Colonic mucosa (tissue), 4 donors: Measurements from ENCODE around the gene OBI1. TPM values are rescaled to one million over a fixed set of nuclear protein-coding genes. Genes with fewer than 3 reads are reported as not detected.

Experiments
- DNase-seq: peaks from one replicate; pipeline ENCODE4 v3.0.0-alpha.2; 2020
- H3K27ac ChIP-seq: fragments of 200-600 bp; one replicate; pipeline ENCODE4 v1.8.0; 2021
- H3K27me3 ChIP-seq: fragments of 200-600 bp; one replicate; pipeline ENCODE4 v1.8.0; 2021
- H3K36me3 ChIP-seq: fragments of 200-600 bp; one replicate; pipeline ENCODE4 v1.8.0; 2021
- H3K4me1 ChIP-seq: fragments of 200-600 bp; one replicate; pipeline ENCODE4 v1.8.0; 2021; ENCODE audit warnings: mild to moderate bottlenecking
- H3K4me3 ChIP-seq: fragments of 200-600 bp; one replicate; pipeline ENCODE4 v1.8.0; 2021
- H3K9ac ChIP-seq, 2 donors: one replicate each; pipeline ENCODE4 v1.7.0; 2013; ENCODE audit warnings: control low read depth in 2 of 2, low read depth in 2 of 2, low read length in 2 of 2
- H3K9me3 ChIP-seq: fragments of 200-600 bp; one replicate; pipeline ENCODE4 v1.8.0; 2021
- intact Hi-C: fragments of 100-400 bp; cut with DNase I; formaldehyde crosslinking; loops from one replicate; pipeline ENCODE4 v1.14.1; 2022
- total RNA-seq, 2 donors: library from RNA; stranded (reverse); fragmentation: NEBNext Ultra II Directional in 1 of 2; extraction: Animal tissue kit (Norgen Biotek cat#: 25700) in 1 of 2; gene quantifications; one replicate each; pipeline ENCODE4 v1.2.1, GENCODE V29; 2021
- TF ChIP-seq, protein P1 (sequence below): fragments of 200-600 bp; IDR thresholded peaks from one replicate; pipeline ENCODE4 v1.8.0; 2022; ENCODE audit warnings: antibody characterized with exemption, mild to moderate bottlenecking
- donor health status: healthy.
- donor health status: DM: no; HTN: no; CAD: no.
- donor health status: DM: no; HTN: no; CAD: no.

The OBI1 gene
- total RNA-seq, 2 donors from 2014 or later: 6.8 to 8.0 TPM

GRCh38 chr13:78686461-78686860, 27.5 kb upstream of the OBI1 start:
- H3K27me3 ChIP-seq: no peaks in the 10 kb centered on the region
- H3K4me1 ChIP-seq: no peaks in the 10 kb centered on the region
- no peaks in the 10 kb centered on the region for H3K36me3 ChIP-seq
- no peak overlapping the region for H3K27ac ChIP-seq
- H3K4me3 ChIP-seq: no peak overlapping the region
- H3K9me3 ChIP-seq: no peaks in the 10 kb centered on the region
- DNase-seq: no peak
- H3K9ac ChIP-seq: no peak overlapping the region
- TF ChIP-seq, protein P1, sequence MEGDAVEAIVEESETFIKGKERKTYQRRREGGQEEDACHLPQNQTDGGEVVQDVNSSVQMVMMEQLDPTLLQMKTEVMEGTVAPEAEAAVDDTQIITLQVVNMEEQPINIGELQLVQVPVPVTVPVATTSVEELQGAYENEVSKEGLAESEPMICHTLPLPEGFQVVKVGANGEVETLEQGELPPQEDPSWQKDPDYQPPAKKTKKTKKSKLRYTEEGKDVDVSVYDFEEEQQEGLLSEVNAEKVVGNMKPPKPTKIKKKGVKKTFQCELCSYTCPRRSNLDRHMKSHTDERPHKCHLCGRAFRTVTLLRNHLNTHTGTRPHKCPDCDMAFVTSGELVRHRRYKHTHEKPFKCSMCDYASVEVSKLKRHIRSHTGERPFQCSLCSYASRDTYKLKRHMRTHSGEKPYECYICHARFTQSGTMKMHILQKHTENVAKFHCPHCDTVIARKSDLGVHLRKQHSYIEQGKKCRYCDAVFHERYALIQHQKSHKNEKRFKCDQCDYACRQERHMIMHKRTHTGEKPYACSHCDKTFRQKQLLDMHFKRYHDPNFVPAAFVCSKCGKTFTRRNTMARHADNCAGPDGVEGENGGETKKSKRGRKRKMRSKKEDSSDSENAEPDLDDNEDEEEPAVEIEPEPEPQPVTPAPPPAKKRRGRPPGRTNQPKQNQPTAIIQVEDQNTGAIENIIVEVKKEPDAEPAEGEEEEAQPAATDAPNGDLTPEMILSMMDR: no peak
- intact Hi-C loops: no loop called here

DNA sequence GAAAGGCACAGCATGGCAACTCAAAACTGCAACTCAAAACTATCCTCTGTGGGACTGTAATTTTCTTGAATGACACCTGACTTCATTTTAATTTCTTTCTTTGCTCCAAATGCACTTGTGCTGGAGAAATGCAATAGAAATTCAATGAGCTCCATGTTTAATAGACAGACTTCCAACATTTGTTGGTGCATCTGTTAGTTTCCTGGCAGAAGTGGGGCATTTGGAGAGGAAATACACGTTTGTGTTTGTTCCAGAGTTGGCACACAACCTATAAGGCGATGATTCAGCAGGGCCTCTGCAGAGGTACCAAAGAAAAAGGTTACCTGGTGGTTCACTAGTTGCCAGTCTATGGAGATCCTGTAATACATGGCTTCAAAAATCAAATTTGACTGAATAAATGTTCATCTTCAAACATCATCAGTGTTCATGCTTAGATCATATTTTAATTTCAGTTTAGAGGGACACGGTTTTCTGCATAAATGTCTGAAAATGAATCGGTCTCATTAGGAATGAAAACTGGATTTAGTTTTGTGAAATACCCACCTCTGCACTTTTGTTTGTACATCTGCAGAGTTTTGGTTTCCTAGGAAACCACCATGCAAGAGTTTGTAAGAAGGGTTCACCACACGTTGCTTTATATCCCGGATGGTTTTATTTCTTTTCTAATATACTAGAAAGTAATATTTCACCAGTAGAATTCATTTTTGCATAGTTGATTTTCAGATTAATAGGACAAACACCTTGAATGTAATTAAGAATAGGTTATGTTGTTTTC, 21.8 kb upstream of the OBI1 start:
- Histone ChIP-seq H3K36me3 (no peaks in the 10 kb centered on the region), H3K27ac (no peak overlapping the region), H3K4me3 (no peak overlapping the region), H3K9ac (no peak overlapping the region), H3K27me3 (no peaks in the 10 kb centered on the region), H3K4me1 (no peaks in the 10 kb centered on the region), H3K9me3 (no peaks in the 10 kb centered on the region)
- no peak for DNase-seq
- TF ChIP-seq, protein P1: no peak
- intact Hi-C loops: no loop called here

- no peaks in the 10 kb centered on the region for H3K27me3 ChIP-seq
- H3K9me3 ChIP-seq: no peaks in the 10 kb centered on the region
- no peak overlapping the region for H3K9ac ChIP-seq
- TF ChIP-seq, protein P1: no peak
- H3K4me3 ChIP-seq: no peak overlapping the region
- no peaks in the 10 kb centered on the region for H3K36me3 ChIP-seq
- H3K27ac ChIP-seq: no peak overlapping the region
- intact Hi-C loops: no loop called here
- no peaks in the 10 kb centered on the region for H3K4me1 ChIP-seq
- DNase-seq: no peak
Observed at GRCh38 chr13:78680115-78680561, 21.2 kb upstream of the OBI1 start.

DNA sequence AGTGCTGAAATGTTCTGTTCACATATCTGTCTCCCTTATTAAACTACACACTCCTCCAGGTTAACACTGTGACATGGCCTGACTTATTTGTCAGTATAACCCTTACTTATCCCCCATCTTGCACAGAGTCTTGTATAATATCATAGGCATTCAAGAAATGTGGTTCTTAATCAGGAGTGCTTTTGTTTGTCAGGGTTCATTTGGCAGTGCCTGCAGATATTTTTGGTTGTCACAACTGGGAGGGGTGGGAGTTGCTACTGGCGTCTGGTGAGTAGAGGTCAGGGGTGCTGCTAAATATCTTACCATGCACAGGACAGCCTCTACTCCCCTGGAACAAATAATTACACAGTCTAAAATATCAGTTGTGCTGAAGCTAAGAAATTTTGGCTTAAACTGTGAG, 20.4 kb upstream of the OBI1 start:
- Histone ChIP-seq H3K9me3 (no peaks in the 10 kb centered on the region), H3K36me3 (no peaks in the 10 kb centered on the region), H3K9ac (no peak overlapping the region), H3K27me3 (no peaks in the 10 kb centered on the region), H3K4me3 (no peak overlapping the region), H3K4me1 (no peaks in the 10 kb centered on the region), H3K27ac (no peak overlapping the region)
- DNase-seq: no peak
- intact Hi-C loops: no loop called here
- TF ChIP-seq, protein P1: no peak

DNA sequence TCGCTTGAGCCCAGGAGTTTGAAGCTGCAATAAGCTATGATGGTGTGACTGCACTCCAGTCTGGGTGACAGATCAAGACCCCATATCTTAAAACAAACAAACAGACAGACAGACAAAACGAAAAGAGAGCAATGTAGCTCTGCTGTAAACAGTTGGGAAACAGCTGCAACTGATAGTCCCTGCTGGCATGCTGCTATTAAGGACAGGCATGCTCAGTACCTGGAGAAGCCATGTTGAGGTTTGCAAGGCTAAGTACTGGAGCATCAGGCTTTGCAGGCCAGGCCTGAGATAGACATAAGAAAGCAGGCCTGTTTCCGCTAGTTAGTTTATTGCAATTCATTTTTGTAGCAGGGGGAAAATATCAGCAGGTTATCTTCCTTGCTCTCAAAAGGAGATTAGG, 16.2 kb upstream of the OBI1 start:
- no peak overlapping the region for H3K4me3 ChIP-seq
- H3K36me3 ChIP-seq: no peaks in the 10 kb centered on the region
- H3K27me3 ChIP-seq: no peaks in the 10 kb centered on the region
- H3K9ac ChIP-seq: no peak overlapping the region
- no peaks in the 10 kb centered on the region for H3K9me3 ChIP-seq
- no peaks in the 10 kb centered on the region for H3K4me1 ChIP-seq
- no peak for DNase-seq
- H3K27ac ChIP-seq: no peak overlapping the region
- intact Hi-C loops: no loop called here
- TF ChIP-seq, protein P1: no peak
